Mucosa of descending colon (tissue), 3 donors: Measurements from ENCODE around the gene TOGARAM2. TPM values are rescaled to one million over a fixed set of nuclear protein-coding genes. Genes with fewer than 3 reads are reported as not detected.

Experiments used
- ATAC-seq: fragments of 200-7000 bp; cut with Tn5 transposase; one replicate; pipeline ENCODE4 v1.9.1; 2020; ENCODE audit warnings: mild to moderate bottlenecking, moderate library complexity
- DNase-seq, 3 donors: peaks; one replicate each; pipeline ENCODE4 v3.0.0-alpha.2; 2020
- H3K36me3 ChIP-seq: fragments of 200-600 bp; one replicate; pipeline ENCODE4 v1.8.0; 2021; ENCODE audit warnings: low read depth, mild to moderate bottlenecking
- H3K4me1 ChIP-seq: fragments of 200-600 bp; one replicate; pipeline ENCODE4 v1.8.0; 2021; ENCODE audit warnings: low read depth, mild to moderate bottlenecking
- H3K4me3 ChIP-seq: fragments of 200-600 bp; one replicate; pipeline ENCODE4 v1.8.0; 2021; ENCODE audit warnings: mild to moderate bottlenecking
- H3K9me3 ChIP-seq: fragments of 200-600 bp; one replicate; pipeline ENCODE4 v1.8.0; 2021; ENCODE audit warnings: mild to moderate bottlenecking
- CTCF ChIP-seq: fragments of 200-600 bp; IDR thresholded peaks from one replicate; pipeline ENCODE4 v1.8.0; 2022; ENCODE audit warnings: antibody characterized with exemption, mild to moderate bottlenecking
- intact Hi-C, 2 donors: fragments of 100-400 bp; cut with DNase I in 1 of 2; cut with micrococcal nuclease in 1 of 2; formaldehyde crosslinking; loops; one replicate each; pipeline versions ENCODE4 v1.11.0 to v1.11.1; 2022; cut with DNase I, micrococcal nuclease
- total RNA-seq, 3 donors: library from RNA; stranded (reverse); fragmentation: NEBNext Ultra II Directional in 2 of 3; extraction: Animal tissue kit (Norgen Biotek cat#: 25700) in 2 of 3; gene quantifications; one replicate each; pipeline versions ENCODE4 v1.2.1 to v1.2.4, GENCODE V29; 2021 to 2023
- donor health status: DM: no; HTN: no; CAD: no; lungs with moderate emphysema.
- donor health status: DM: no; HTN: no; CAD: no.
- donor health status: DM: no; HTN: yes; CAD: no.

Gene TOGARAM2
- total RNA-seq, 3 donors from 2014 or later = 0.58 to 3.2 (median 0.81) TPM

GRCh38 chr2:28980368-28981015, 606 bp upstream of the TOGARAM2 start:
- Histone ChIP-seq H3K4me1 (no peaks in the 10 kb centered on the region), H3K4me3 (no peak overlapping the region), H3K36me3 (no peaks in the 10 kb centered on the region), H3K9me3 (no peaks in the 10 kb centered on the region)
- intact Hi-C loops = no loop called here
- DNase-seq (no peak), ATAC-seq (no peak)
- no peak for TF ChIP-seq CTCF

DNA sequence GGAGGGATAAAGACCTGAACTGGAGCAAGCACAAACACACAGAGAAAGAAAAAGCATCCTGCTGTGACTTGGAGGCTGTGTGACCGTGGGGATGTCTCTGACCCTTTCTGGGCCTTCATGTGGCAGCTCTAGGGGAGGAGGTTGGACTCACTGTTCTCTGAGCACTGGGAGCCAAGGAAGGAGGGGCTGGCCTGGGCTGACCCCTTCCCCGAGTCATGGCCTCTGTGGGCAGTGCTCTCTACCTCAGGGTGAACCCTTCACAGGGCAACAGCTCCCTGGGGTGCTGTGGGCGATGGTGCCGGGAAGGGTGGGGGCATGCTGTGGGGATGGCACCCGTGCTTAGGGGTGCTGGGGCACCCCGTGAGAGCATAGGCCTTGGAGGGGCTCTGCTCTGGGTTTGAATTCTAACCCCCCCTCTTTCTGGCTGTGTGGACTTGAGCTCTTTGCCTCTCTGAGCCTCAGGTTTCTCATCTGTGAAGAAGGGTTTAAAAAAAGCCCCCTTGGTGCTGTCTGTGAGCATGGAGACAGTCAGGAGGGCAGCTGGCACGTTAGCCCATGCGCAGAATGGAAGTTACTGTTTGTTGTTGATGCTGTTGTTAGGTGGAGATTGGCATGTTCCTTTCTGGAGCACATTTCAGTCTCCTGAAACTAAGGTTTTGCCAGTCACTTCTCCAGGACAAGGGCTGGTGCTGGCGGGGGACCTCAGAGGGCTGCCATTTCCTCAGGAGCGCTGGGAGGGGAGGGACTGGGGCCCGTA, 700 bp downstream of the TOGARAM2 start:
- no peak for DNase-seq
- H3K9me3 ChIP-seq = no peaks in the 10 kb centered on the region
- intact Hi-C loops = no loop called here
- no peak overlapping the region for H3K4me3 ChIP-seq
- H3K36me3 ChIP-seq = no peaks in the 10 kb centered on the region
- no peaks in the 10 kb centered on the region for H3K4me1 ChIP-seq
- ATAC-seq = peak; percentile 23
- no peak for TF ChIP-seq CTCF

GRCh38 chr2:28982381-28982950, 1.4 kb downstream of the TOGARAM2 start:
- H3K36me3 ChIP-seq = no peaks in the 10 kb centered on the region
- no peaks in the 10 kb centered on the region for H3K4me1 ChIP-seq
- DNase-seq (no peak), ATAC-seq (no peak)
- no peak overlapping the region for H3K4me3 ChIP-seq
- no peak for TF ChIP-seq CTCF
- intact Hi-C loops = no loop called here
- H3K9me3 ChIP-seq = no peaks in the 10 kb centered on the region

DNA sequence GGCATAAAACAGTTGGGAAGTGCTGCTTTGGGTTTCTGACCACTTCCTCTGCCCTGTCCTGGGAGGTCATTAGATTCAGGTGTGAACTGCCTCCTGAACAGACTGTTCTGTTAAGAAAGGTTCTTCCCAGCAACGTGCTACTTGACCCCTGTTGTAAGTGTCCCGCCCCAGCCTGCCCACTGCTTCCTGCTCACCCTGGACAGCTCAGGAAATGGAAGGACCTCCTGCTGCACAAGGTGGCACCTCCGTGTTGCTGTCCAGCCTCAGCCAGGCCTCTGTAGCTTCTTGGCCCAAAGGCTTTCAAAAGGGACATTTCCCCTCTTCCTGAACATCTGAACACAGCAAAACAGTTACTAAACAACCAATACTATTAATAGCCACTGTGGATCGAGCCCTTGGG, 5.3 kb downstream of the TOGARAM2 start:
- TF ChIP-seq CTCF = no peak
- no peaks in the 10 kb centered on the region for H3K4me1 ChIP-seq
- intact Hi-C loops = no loop called here
- no peaks in the 10 kb centered on the region for H3K36me3 ChIP-seq
- no peak for DNase-seq
- no peak overlapping the region for H3K4me3 ChIP-seq
- no peak for ATAC-seq
- no peaks in the 10 kb centered on the region for H3K9me3 ChIP-seq

GRCh38 chr2:28989973-28990372, 8.9 kb downstream of the TOGARAM2 start:
- no peak for DNase-seq
- TF ChIP-seq CTCF = no peak
- H3K36me3 ChIP-seq = no peaks in the 10 kb centered on the region
- peaks cover 7% of the 10 kb centered on the region for H3K4me1 ChIP-seq
- intact Hi-C loops = no loop called here
- H3K4me3 ChIP-seq = no peak overlapping the region
- no peaks in the 10 kb centered on the region for H3K9me3 ChIP-seq
- no peak for ATAC-seq
